Stimulated activated CD8-positive, alpha-beta memory T cell treated with anti-CD3 and anti-CD28 coated beads, Interleukin-4, amount 100 ng/mL, for 24 hours (primary cell): Measurements from ENCODE around the gene BCL7A.
"Not testable (repeated sequence)": the region's sequence is repeated elsewhere in the genome, so short reads cannot be mapped to it uniquely, and the experiment has no call there.

Experiments used
- DNase-seq: peaks from one replicate; pipeline ENCODE4 v3.0.0-alpha.2; 2020; ENCODE audit warnings: low read depth

Gene BCL7A

DNA sequence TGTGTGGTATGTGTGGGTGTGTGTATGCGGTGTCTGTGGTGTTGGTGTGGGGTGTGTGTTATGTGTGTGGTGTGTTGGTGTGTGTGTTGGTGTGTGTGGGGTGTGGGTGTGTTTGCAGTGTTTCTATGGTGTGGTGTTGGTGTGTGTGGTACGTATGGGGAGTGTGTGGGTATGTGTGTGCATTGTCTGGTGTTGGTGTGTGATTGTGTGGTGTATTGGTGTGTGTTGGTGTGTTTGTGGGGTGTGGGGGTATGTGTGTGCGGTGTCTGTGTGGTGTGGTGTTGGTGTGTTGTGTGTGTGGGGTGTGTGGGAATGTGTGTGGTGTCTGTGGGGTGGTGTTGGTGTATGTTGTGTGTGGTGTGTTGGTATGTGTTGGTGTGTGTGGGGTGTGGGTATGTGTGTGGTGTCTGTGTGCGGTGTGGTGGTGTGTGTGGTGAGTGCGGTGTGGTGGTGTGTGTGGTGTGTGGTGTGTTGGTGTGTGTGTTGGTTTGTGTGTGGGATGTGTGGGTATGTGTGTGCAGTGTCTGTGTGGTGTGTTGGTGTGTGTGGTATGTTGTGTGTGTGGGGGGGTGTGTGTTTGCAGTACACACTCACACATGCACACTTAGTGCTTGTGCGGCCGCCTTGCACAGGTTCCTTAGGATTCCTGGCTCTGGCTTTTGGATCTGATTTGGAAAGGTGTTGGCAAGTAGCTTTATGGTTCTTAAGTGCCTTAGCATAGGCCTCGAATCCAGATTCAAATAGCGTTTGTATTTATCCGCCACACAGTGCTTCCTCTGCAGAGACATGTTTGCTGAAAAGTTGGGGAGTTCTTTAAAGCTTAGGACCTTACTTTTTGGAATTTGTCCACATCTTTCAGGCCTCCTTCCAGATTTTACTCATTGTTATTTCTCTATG, 73.3 kb downstream of the BCL7A start:
- DNase-seq: no peak

DNA sequence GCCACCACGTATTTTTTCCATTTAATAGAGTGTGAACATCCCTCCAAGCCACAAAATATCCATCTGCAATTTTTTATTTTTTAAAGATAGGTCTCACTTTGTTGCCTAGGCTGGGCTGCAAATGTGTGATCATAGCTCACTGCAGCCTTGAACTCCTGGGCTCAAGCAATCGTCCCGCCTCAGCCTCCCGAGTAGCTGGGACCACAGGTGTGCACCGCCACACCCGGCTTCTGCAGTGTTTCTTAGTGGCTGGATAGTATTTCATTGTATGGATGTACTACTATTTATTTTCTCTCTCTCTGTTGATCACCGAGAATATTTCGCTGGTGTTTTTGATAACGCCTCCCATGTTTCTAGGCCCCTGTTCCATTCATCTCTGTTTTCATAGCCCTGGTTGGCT, 74.3 kb downstream of the BCL7A start:
- no peak for DNase-seq

DNA sequence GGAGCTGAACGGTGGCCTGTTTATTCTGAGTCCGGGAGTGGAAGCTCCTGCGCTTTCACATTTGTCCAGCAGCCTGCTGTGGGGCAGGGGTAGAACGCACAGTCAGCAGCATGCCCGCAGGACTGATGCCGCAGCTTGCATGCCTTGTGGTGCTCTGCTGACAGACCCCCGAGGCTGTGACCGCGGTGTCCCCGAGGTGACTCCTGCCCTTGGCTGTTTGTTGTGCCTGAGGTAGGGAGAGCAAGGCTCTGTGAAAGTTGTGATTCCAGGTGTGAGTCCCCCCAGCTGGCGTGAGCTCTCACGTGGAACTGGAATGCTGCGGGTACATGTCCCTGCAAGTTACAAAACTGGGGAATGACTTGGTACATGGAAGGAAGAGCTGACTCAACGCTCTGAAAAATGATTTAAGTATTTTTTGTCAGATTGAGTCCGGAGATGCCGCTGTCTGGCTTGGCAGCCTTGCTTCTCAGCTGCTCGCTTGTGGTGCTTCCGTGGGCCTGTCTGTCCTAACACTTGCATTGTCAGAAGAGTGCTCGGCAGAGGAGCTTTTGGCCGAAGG, 75.0 kb downstream of the BCL7A start:
- no peak for DNase-seq

DNA sequence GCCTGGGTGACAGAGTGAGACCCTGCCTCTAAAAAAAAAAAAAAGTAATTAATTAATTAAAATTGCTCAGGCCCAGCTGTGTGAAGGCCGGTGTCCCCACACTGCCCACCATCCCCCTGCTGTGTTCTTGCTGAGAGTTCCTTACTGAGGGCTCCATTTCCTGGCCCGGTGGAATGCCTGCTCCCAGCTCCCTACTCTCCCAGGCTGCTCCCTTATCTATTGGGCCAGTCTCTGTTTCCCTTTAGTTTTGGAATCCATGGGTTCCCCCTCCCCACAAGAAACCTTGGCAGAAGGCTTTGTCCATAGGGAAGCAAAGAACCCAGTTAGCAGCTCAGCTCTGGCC, 75.9 kb downstream of the BCL7A start:
- DNase-seq: no peak

DNA sequence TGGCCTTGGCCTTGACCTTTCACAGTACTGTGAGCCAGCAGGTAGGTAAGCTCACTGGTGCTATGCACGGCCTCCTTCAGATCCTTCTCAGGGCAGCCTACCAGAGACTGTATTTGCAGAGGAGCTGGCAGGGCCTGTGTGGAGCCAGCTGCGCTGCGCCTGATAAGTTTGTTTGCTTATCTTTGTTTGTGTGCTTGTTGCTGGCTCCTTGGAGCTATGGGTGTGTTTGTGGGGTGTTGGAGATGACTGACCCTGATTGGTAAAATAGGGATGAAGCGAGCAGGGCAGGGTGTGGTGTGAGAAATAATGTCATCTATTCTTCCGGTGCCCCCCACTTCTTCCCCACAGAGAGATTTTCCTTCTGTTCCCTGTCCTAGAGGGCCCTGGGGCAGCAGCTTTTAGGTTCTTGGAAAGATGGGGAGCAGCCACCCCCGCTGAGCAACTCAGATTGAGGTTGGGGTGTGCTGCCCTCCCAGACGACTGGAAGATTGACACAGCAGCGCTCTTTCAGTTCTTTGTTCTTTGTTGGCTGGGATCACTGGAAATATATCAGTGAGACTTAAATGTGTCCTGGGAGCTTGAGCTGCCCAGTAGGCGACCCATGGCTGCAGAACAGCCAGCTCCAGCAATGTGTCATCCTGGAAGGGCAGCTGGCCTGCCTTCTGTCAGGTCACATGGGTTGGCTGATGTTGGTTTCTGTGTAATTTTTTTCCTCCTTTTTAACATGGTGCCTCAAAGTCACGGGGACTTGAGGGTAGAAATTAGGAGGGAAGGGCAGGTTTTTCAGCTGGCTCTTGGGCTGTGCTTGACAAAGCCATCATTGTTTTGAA, 76.5 kb downstream of the BCL7A start:
- DNase-seq: no peak

DNA sequence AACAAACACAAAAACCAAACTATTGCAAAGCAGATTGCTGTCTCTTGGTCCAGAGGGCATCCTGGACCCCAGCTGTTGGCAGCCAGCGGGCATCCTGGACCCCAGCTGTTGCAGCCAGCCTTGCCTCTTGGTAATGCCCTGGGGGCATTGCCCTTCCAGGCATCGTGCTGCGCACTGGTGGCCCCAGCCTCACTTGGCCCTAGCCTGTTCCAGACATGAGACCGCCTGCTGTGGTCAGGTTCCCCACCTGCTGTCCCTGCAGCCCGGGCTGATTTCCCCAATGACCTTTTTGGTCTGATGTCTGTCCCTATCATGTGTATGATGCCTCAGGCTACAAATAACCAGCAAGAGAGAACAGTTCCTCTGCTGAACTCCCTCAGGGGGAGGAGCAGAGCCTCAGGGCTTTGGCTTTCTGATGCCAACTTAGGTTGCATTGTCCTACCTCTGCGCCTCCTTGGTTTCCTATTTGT, 77.6 kb downstream of the BCL7A start:
- no peak for DNase-seq

DNA sequence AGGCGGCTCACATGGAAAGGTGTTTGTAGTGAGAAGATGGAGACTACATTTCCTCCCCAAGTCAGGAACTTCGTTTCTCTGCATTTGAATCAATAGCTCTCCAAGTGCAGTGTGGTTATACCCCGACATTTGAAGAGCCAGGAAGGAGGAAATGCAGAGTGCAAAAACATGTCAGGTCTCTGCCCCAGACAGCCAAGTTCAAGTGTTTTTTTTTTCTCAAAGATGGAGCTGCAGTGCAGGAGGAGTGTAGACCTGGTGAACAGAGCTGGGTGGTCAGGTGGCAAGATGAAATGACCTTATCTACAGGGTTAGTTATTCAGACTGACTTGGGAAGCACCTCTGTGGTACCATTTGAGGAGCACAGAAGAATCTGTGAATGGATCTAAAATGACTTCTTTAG, 78.2 kb downstream of the BCL7A start:
- no peak for DNase-seq

DNA sequence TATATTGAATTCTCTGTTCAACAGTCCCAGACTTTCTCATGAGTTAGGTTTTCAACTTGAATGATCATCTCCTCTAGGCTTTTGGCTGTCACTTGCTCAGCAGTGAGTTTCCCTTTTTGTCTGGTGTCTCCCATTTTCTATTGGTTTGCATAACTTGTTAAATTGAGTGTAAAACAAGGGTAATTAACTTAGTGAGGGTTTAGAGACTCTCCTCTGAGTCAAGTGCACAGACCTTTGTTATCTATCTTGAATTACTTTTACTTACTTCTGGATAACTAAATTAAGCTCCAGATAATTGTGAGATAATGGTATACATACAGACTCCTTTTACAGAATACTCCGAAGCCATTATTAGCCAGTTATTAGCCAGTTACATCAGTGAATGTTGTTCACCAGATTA, 78.9 kb downstream of the BCL7A start:
- no peak for DNase-seq

DNA sequence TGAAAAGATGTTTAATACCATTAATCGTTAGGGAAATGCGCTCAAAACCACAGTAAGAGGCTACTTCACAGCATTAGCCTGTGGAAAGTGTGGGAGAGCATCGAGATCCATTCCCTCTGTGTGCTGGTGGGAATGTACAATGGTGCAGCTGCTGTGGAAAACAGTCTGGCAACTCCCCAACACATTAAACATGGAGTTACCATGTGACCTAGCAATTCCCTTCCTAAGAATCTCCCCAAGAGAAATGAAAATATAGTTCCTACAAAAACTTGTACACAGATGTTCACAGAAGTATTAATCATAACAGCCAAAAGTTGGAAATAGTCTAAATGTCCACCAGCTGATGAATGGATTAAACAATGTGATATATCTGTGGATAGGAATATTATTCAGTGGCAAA, 80.6 kb downstream of the BCL7A start:
- no peak for DNase-seq

DNA sequence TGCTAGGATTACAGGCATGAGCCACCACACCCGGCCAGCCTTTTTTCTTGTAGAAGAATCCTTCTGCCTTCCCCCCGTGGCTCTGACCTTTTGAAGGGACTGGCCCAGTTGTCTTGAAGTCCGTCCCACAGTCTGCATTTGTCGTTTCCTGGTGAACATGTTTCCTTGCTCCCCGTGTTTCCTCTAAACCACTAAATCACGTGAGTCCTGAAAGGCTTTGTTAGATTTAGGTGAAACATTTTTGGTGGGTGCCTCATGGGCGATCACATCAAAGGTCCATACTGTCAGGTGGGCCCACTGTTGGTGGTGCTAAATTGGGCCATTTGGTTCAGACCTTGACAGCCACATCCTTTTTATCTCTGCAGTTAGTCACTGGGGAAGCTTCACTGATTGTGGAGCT, 83.2 kb downstream of the BCL7A start:
- DNase-seq: no peak

DNA sequence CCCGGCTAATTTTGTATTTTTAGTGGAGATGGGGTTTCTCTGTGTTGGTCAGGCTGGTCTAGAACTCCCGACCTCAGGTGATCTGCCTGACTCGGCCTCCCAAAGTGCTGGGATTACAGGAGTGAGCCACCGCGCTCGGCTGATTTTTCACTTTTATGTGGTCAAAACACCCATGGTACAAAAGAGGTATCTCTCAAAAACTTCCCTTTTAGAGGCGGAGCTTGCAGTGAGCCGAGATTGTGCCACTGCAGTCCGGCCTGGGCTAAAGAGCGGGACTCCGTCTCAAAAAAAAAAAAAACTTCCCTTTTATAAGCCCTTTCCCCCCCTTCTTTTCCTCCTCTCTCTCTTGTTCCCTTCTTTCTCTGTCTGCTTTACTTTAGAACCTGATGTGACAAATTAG, 83.8 kb downstream of the BCL7A start:
- DNase-seq: not testable (repeated sequence)

DNA sequence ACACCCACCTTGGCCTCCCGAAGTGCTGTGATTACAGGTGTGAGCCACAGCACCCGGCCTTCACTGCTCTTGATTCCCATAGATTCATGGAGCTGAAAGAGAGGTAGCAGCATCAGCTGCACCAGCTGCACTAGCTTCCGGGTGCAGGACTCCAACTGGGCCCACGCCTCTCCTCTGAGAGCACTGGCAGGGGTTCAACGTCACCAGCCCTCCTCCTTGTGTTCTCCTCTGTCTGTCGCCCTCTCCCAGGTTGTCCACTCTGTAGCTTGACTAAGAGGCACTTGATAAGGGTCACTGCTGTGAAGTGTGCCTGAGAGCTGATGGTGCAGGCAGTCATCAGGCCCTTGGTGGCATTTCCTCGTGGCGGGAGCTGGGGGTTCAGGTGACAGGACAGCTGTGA, 85.2 kb downstream of the BCL7A start:
- no peak for DNase-seq

DNA sequence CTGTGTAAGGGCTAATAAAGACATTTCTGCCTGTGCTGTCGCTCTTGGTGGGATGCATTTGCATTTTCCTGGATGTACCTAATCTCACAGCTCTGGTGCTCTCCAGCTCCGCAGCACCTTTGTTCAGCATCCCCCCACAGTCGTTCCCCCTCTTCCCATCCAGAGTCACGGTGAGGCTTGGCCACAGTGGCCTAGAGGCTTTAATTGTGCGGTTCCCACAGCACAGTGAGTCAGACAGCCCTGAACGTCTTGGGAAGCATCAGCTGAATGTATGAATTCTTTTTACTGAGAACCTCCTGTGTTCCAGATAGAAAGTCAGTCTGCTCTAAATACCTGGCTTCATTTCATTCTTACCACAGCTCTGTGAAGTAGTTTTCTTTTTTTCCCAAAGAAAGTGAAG, 85.6 kb downstream of the BCL7A start:
- no peak for DNase-seq

DNA sequence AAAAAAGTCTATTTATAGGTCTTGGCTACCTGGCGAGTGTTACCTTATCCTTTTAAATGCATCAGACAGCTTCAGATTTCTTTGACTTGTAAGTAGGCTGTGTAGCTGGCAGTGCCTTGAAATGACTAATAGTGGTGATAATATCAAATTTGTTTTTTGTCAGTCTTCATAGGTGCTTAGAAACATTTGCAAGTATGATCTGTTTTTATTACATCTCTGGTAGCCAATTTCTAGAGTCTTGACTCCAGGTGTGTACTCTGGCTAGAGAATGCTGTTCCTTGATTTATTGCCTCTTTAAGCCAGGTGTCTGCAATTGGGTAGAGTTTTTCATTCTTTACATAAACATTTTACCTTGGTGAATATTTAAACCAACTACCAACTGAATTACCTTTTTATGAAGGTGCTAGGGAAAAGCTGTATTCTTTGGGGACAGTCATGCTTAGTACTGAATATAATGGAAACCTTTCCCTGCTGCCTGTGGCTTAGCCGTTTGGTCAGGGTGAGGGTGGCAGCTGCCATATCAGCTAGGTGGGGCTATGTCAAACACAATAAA, 89.5 kb downstream of the BCL7A start:
- no peak for DNase-seq
